GM19023 (cell line): ENCODE measurements around the gene UBR3.
"Not testable (repeated sequence)": the region's sequence is repeated elsewhere in the genome, so short reads cannot be mapped to it uniquely, and the experiment has no call there.

Experiments
- ATAC-seq: cut with Tn5 transposase; IDR thresholded peaks from one replicate; pipeline ENCODE4 v1.9.1; 2021; ENCODE audit warnings: mild to moderate bottlenecking, moderate library complexity; ENCODE audit not compliant: unreplicated experiment

UBR3 gene

DNA sequence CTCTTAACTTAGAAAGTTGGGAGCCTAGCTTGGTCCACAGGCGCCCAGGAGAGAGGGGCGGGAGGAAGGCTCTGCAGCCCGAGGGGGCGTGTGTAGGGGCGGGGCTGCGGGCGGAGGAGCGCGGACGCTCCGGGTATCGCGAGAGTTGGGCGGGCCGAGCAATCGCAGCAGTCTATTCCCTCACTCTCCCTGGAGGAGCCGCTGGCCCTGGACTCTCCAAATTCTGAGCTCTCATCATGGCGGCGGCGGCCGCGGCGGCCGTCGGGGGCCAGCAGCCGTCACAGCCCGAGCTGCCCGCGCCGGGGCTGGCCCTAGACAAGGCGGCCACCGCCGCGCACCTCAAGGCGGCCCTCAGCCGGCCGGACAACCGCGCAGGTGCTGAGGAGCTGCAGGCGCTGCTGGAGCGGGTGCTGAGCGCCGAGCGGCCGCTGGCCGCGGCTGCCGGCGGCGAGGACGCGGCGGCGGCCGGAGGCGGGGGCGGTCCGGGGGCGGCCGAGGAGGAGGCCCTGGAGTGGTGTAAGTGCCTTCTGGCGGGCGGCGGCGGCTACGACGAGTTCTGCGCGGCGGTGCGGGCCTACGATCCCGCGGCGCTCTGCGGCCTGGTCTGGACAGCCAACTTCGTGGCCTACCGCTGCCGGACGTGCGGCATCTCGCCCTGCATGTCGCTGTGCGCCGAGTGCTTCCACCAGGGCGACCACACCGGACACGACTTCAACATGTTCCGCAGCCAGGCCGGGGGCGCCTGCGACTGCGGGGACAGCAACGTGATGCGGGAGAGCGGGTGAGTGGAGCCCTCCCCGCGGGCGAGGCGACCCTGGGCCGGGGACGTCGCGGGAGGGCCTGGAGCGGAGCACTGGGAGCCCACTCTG lies at the start of gene UBR3:
UBR3 (plus strand) TSS at position 183 of the 869 bp plus-strand sequence; CDS start at position 237, 54 bp downstream.
- ATAC-seq: peak; percentile 83

DNA sequence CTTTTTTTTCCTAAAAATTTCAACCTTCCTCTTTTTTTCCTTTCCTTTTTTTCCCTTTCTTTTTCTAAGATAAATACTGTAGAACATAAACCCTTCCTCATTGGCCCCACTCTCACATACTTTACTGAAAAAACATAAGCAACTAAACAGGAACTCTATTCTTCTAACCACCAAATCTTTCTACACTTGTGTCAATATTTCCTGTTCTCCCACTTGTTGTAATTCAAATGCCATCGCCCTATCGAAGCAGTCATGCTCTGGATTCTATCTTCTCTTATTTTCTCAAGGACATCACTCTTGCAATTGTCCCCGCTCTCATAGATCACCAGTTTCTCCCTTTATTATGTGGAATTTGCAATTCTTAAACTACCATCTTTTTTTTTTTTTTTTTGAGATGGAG lies 48.8 kb upstream of the UBR3 start:
- ATAC-seq: no peak

GRCh38 chr2:169781249-169782013 lies 45.8 kb upstream of the UBR3 start:
- ATAC-seq: no peak

GRCh38 chr2:169782513-169782912 lies 44.7 kb upstream of the UBR3 start:
- ATAC-seq: no peak

GRCh38 chr2:169790581-169790980 lies 36.7 kb upstream of the UBR3 start:
- ATAC-seq: no peak

- ATAC-seq: no peak
These were observed 32.1 kb upstream of the UBR3 start for GRCh38 chr2:169795181-169795580.

DNA sequence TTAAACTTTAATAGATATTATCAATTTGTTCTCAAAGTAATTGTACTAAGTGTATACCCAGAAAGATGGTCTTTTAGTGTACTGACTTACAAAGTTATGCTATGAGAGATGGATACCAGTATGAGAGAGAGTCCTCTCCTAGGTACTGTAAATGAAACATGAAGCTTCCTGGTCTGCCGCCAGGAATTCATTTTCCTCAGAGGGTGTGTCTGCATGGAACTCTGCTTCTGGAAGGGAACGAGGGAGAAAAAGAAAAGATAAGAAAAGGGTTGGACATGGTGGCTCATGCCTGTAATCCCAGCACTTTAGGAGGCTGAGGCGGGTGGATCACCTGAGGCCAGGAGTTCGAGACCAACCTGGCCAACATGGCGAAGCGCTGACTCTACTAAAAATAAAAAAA lies 30.8 kb upstream of the UBR3 start:
- no peak for ATAC-seq

GRCh38 chr2:169797601-169798000 lies 29.7 kb upstream of the UBR3 start:
- ATAC-seq: no peak

GRCh38 chr2:169798397-169798717 lies 28.9 kb upstream of the UBR3 start:
- no peak for ATAC-seq

DNA sequence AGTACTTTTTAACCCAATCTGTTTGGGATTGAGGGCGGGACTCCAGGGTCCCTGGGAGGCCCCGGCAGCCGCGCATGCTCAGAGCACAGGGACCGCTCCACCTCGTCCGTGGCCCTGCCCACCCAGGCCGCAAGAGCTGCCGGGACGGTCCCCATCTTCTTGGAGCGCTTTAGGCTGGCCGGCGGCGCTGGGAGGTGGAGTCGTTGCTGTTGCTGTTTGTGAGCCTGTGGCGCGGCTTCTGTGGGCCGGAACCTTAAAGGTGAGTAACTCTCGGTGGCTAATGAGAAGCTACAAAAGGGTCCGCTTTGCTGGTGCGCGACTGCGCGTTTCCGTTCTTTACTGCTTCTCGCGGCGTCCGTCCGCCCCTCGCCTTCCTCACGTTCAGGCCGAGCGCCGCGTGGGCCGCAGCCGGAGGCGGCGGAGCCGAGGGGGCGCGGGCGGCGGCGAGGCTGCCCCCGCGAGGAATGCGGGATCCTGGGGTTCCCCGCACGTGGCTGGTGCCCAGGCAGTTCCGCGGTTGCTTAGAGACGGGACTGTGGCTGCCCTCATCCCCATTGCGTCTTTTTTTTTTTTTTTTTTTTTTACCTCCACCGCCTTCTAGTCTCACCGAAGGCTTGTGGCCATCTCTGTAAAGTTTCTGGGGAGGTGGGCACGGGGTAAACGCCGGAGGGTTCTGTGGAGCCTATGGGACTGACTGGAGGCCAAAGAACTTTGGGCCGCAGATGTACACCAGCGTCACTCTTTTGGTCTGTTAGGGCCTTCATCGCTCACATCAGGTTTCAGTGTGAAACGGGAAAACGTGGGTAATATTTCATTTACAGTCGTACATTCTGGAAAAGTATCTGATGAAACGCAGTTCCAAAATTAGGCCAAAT lies 28.3 kb upstream of the UBR3 start, which contains the start of gene SSB:
SSB (plus strand) TSS at position 154 of the 875 bp plus-strand sequence. CDS start 2,090 bp downstream, outside the sequence.
- ATAC-seq: peak; percentile 97

DNA sequence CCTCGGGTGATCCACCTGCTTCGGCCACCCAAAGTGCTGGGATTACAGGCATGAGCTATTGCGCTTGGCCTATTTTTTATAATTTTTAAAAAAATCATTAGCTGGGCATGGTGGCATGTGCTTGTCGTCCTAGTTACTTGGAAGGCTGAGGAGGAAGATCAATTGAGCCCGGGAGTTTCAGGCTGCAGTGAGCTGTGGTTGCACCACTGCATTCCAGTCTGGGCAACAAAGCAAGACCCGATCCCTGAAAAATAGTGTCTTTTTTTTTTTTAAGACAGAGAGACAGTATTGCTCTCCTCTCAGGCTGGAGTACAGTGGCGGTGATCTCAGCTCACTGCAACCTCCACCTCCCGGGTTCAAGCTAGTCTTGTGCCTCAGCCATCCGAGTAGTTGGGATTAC lies 23.8 kb upstream of the UBR3 start:
- ATAC-seq: no peak

DNA sequence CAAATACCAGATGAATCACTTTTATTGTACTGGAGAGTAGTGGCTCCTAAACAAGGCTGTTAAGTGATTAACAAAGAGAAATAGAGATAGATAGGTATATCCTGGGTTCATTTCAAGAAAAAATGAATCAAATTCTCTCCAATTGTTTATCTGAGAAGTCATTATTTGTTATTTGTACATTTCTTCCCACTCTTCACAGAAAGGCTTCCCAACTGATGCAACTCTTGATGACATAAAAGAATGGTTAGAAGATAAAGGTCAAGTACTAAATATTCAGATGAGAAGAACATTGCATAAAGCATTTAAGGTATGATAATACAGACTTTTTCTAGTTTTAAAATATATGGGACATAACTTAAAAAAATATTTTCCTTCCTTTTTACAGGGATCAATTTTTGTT lies 20.7 kb upstream of the UBR3 start:
- ATAC-seq: no peak

- ATAC-seq: no peak
These were observed 19.0 kb upstream of the UBR3 start for GRCh38 chr2:169808221-169808620.

DNA sequence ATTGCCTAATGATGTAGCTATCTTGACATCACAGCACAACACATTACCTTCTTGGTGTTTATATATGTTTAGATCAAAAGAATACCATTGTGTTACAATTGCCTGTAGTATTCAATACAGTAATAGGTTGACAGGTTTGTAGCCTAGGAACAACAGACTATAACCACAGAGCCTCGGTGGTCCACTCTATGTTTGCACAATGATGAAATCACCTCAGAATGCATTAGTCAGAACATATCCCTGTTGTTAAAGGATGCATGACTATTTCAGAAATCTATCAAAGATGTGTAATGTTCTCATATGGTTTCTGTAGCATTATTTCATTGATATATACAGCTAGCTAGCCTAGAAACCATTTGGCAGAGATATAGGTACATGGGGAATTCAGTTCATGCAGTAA lies 11.4 kb upstream of the UBR3 start:
- ATAC-seq: no peak

DNA sequence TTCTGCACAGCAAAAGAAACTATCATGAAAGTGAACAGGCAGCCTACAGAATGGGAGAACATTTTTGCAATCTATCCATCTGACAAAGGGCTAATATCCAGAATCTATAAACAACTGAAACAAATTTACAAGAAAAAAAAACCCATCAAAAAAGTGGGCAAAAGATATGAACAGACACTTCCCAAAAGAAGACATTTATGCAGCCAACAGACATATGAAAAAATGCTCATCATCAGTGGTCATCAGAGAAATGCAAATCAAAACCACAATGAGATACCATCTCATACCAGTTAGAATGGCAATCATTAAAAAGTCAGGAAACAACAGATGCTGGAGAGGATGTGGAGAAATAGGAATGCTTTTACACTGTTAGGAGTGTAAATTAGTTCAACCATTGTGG lies 10.3 kb upstream of the UBR3 start:
- not testable (repeated sequence) for ATAC-seq

DNA sequence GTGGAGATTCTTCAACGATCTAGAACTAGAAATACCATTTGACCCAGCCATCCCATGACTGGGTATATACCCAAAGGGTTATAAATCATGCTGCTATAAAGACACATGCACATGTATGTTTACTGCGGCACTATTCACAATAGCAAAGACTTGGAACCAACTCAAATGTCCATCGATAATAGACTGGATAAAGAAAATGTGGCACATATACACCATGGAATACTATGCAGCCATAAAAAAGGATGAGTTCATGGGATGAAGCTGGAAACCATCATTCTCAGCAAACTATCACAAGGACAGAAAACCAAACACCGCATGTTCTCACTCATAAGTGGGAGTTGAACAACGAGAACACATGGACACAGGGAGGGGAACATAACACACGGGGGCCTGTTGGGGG lies 9.9 kb upstream of the UBR3 start:
- not testable (repeated sequence) for ATAC-seq

- ATAC-seq: no peak
These were observed 9.0 kb upstream of the UBR3 start for GRCh38 chr2:169818241-169818640.

GRCh38 chr2:169819106-169819505 lies 8.1 kb upstream of the UBR3 start:
- ATAC-seq: no peak

DNA sequence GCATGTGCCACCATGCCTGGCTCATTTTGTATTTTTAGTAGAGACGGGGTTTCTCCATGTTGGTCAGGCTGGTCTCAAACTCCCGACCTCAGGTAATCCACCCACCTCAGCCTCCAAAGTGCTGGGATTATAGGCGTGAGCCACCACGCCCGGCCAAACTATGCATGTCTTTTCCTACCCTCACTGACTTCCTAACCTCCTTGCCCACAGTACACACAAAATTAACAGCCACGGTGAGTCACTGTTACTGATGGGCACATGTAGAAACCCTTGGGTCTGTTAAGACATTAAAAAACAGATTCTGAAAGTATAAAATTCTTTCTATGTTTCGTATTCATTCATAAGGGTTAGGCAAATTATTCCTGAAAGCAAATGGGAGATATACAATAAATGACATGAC lies 7.2 kb upstream of the UBR3 start:
- not testable (repeated sequence) for ATAC-seq

DNA sequence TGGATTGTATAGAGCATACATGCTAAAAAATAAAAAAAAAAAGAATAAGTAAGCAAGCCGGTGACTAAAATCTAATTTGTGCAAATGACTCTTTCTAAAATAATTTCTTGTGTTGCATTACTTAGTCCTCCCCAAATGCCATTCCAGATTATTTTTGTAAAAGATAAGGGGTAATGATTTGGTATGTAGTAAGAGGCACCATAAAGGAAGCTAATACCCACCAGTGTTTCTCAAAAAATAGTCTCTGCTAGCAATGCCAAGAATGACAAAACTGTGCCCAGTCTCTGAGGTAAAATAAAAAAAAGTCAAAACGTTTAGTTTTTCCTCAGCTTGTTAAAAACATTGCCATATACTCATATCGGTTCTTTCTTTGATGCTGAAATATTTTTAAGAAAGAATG lies 5.2 kb upstream of the UBR3 start:
- ATAC-seq: no peak

- ATAC-seq: no peak
These were observed 4.4 kb upstream of the UBR3 start for GRCh38 chr2:169822785-169823392.
